C4-2B (cell line): Measurements from ENCODE around the gene BMERB1.

Source experiments
- ZFX ChIP-seq: fragments of 450-650 bp; IDR thresholded peaks from 2 replicates; pipeline ENCODE4 v1.6.1; 2017
- TF ChIP-seq, protein P1 (sequence below): fragments of 450-650 bp; conservative IDR thresholded peaks from 2 replicates; pipeline ENCODE4 v1.5.1; 2017; ENCODE audit warnings: mild to moderate bottlenecking

DNA sequence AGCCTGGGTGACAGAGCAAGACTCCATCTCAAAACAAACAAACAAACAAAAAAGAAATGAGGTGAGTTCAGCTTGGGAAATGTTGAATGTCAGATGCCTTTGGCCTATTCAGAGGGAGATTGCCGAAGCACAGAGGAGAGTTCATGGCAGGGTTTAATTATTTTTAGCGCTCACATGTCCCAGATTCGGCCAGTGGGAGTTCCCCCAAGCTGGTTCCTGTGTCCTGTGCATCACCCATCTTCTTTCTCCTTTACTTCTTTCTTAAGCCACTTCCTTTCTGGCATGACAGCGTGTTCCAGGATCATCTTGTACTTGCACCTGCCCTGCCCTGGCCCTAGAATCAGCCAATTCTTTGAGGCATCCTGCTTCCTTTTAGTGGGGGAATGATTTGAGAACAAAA, 29.6 kb upstream of the BMERB1 start:
- TF ChIP-seq, protein P1, sequence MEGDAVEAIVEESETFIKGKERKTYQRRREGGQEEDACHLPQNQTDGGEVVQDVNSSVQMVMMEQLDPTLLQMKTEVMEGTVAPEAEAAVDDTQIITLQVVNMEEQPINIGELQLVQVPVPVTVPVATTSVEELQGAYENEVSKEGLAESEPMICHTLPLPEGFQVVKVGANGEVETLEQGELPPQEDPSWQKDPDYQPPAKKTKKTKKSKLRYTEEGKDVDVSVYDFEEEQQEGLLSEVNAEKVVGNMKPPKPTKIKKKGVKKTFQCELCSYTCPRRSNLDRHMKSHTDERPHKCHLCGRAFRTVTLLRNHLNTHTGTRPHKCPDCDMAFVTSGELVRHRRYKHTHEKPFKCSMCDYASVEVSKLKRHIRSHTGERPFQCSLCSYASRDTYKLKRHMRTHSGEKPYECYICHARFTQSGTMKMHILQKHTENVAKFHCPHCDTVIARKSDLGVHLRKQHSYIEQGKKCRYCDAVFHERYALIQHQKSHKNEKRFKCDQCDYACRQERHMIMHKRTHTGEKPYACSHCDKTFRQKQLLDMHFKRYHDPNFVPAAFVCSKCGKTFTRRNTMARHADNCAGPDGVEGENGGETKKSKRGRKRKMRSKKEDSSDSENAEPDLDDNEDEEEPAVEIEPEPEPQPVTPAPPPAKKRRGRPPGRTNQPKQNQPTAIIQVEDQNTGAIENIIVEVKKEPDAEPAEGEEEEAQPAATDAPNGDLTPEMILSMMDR: no peak
- TF ChIP-seq ZFX: no peak
